A673 (cell line): ENCODE measurements around the gene SLC6A20. TPM values are rescaled to one million over a fixed set of nuclear protein-coding genes. Genes with fewer than 3 reads are reported as not detected.

Experiments
- BruUV-seq: library from RNA; stranded (reverse); fragments of 400-500 nt; replicated peaks from 2 replicates; lab custom pipeline; 2021; lab: Mats Ljungman, UMichigan
- CTCF ChIA-PET: fragments of 300-600 bp; sonication (Branson Sonifier 250); formaldehyde crosslinking; loops from one replicate; lab custom pipeline; 2022; ENCODE audit warnings: antibody characterized with exemption; lab: Charles Lee
- POLR2A ChIA-PET: fragments of 300-600 bp; sonication (Branson Sonifier 250); formaldehyde crosslinking; loops from one replicate; lab custom pipeline; 2022; ENCODE audit warnings: antibody characterized with exemption; ENCODE audit not compliant: low non-redundant PET; lab: Charles Lee
- DNase-seq: peaks from one replicate; pipeline ENCODE4 v3.0.0-alpha.2; 2015; ENCODE audit warnings: low spot score
- H3K27ac ChIP-seq: fragments of 200-600 bp; sonication (generic); 2 replicates; pipeline ENCODE4 v1.5.1; 2016; ENCODE audit warnings: mixed run types, low read depth, mild to moderate bottlenecking, mixed read lengths, antibody characterized with exemption, low read length; ENCODE audit not compliant: poor library complexity, severe bottlenecking
- H3K27me3 ChIP-seq: fragments of 200-600 bp; sonication (generic); replicated peaks from 2 replicates; pipeline ENCODE4 v1.6.1; 2017; ENCODE audit warnings: mixed run types, low read depth, mild to moderate bottlenecking, mixed read lengths, antibody characterized with exemption, low read length; ENCODE audit not compliant: insufficient read depth, poor library complexity
- H3K36me3 ChIP-seq: fragments of 200-600 bp; sonication (generic); 2 replicates; pipeline ENCODE4 v1.6.1; 2016; ENCODE audit warnings: mixed run types, mild to moderate bottlenecking, mixed read lengths, antibody characterized with exemption, low read length; ENCODE audit not compliant: insufficient read depth, poor library complexity, severe bottlenecking
- H3K4me1 ChIP-seq: fragments of 200-600 bp; sonication (generic); 2 replicates; pipeline ENCODE4 v1.6.1; 2017; ENCODE audit warnings: mixed run types, mild to moderate bottlenecking, mixed read lengths, antibody characterized with exemption, low read length; ENCODE audit not compliant: insufficient read depth, poor library complexity, severe bottlenecking
- H3K4me3 ChIP-seq: fragments of 200-600 bp; sonication (generic); 2 replicates; pipeline ENCODE4 v1.5.1; 2016; ENCODE audit warnings: low read depth, mixed run types, mild to moderate bottlenecking, mixed read lengths, low read length; ENCODE audit not compliant: poor library complexity, severe bottlenecking
- H3K9me3 ChIP-seq: fragments of 200-600 bp; sonication (generic); 2 replicates; pipeline ENCODE4 v1.6.1; 2016; ENCODE audit warnings: mixed run types, low read depth, mild to moderate bottlenecking, mixed read lengths, antibody characterized with exemption, low read length; ENCODE audit not compliant: poor library complexity, severe bottlenecking
- CTCF ChIP-seq: fragments of 300-800, 200-600 bp; sonication (generic); conservative IDR thresholded peaks from 2 replicates; pipeline ENCODE4 v1.5.1; 2017; ENCODE audit warnings: low read depth, mild to moderate bottlenecking, antibody characterized with exemption, low read length, moderate library complexity, mixed read lengths
- EZH2 ChIP-seq: fragments of 200-600 bp; sonication (generic); IDR thresholded peaks from 2 replicates; pipeline ENCODE4 v1.6.1; 2017; ENCODE audit warnings: borderline replicate concordance, low read depth, mild to moderate bottlenecking, mixed read lengths, antibody characterized with exemption, low read length; ENCODE audit not compliant: poor library complexity, severe bottlenecking
- intact Hi-C: fragments of 100-400 bp; cut with micrococcal nuclease; formaldehyde crosslinking; loops from one replicate; pipeline ENCODE4 v1.10.0; 2022; ENCODE audit not compliant: unreplicated experiment
- total RNA-seq: library from RNA; stranded (reverse); gene quantifications from 2 replicates; pipeline ENCODE4 v1.2.3, GENCODE V29; 2021

The SLC6A20 gene
- total RNA-seq, 1 experiment from 2014 or later: not detected

- Histone ChIP-seq H3K27ac (no peak overlapping the region), H3K36me3 (no peaks in the 10 kb centered on the region), H3K9me3 (no peaks in the 10 kb centered on the region), H3K27me3 (peaks cover 29% of the 10 kb centered on the region), H3K4me1 (no peaks in the 10 kb centered on the region), H3K4me3 (peak overlapping the region; percentile 42)
- no TSS peak for BruUV-seq
- no peak for DNase-seq
- intact Hi-C loops: no loop called here
- ChIA-PET CTCF (no interaction called here), POLR2A (no interaction called here)
- TF ChIP-seq CTCF (no peak), EZH2 (no peak)
Measured at GRCh38 chr3:45796902-45797637, 734 bp upstream of the SLC6A20 start.

- ChIA-PET POLR2A (no interaction called here), CTCF (no interaction called here)
- Histone ChIP-seq H3K36me3 (no peaks in the 10 kb centered on the region), H3K9me3 (no peaks in the 10 kb centered on the region), H3K27me3 (peaks cover 29% of the 10 kb centered on the region), H3K4me1 (no peaks in the 10 kb centered on the region), H3K4me3 (peak overlapping the region; percentile 42), H3K27ac (no peak overlapping the region)
- DNase-seq: no peak
- intact Hi-C loops: no loop called here
- no TSS peak for BruUV-seq
- no peak for TF ChIP-seq EZH2
- no peak for TF ChIP-seq CTCF
Measured at GRCh38 chr3:45795509-45795881, 841 bp downstream of the SLC6A20 start.

GRCh38 chr3:45794660-45795059 lies 1.7 kb downstream of the SLC6A20 start:
- no peak for DNase-seq
- intact Hi-C loops: no loop called here
- ChIA-PET CTCF (no interaction called here), POLR2A (no interaction called here)
- no peak overlapping the region for H3K27ac ChIP-seq
- no peak overlapping the region for H3K4me3 ChIP-seq
- H3K9me3 ChIP-seq: no peaks in the 10 kb centered on the region
- no peaks in the 10 kb centered on the region for H3K4me1 ChIP-seq
- peaks cover 29% of the 10 kb centered on the region for H3K27me3 ChIP-seq
- BruUV-seq: no TSS peak
- H3K36me3 ChIP-seq: no peaks in the 10 kb centered on the region
- TF ChIP-seq EZH2 (no peak), CTCF (no peak)
